Thymus (tissue), 11 donors: ENCODE results near the gene OSBPL9. TPM values are rescaled to one million over a fixed set of nuclear protein-coding genes. Genes with fewer than 3 reads are reported as not detected.
A peak's percentile ranks its signal among the peaks of the same experiment; 100 is the strongest.
"Not testable (repeated sequence)": the region's sequence is repeated elsewhere in the genome, so short reads cannot be mapped to it uniquely, and the experiment has no call there.

Experiments
- DNase-seq, 9 donors: peaks; one replicate each; pipeline ENCODE4 v3.0.0-alpha.2; 2013; ENCODE audit warnings: low spot score in 9 of 9, low read depth in 6 of 9, missing footprints in 1 of 9
- H3K27ac ChIP-seq, 2 donors: one replicate each; pipeline ENCODE4 v1.5.1; 2013; ENCODE audit warnings: control low read depth in 1 of 2, low read depth in 1 of 2, low read length in 1 of 2, mild to moderate bottlenecking in 1 of 2, moderate library complexity in 1 of 2
- H3K27me3 ChIP-seq, 2 donors: one replicate each; pipeline ENCODE4 v1.5.1; 2013; ENCODE audit warnings: low read length in 1 of 2; ENCODE audit not compliant: control insufficient read depth in 2 of 2, insufficient read depth in 1 of 2
- H3K36me3 ChIP-seq, 2 donors: one replicate each; pipeline ENCODE4 v1.5.1; 2013; ENCODE audit warnings: low read length in 1 of 2, mild to moderate bottlenecking in 1 of 2, moderate library complexity in 1 of 2; ENCODE audit not compliant: control insufficient read depth in 2 of 2, insufficient read depth in 2 of 2
- H3K4me1 ChIP-seq, 2 donors: one replicate each; pipeline ENCODE4 v1.5.1; 2013; ENCODE audit warnings: low read length in 2 of 2; ENCODE audit not compliant: control insufficient read depth in 2 of 2, insufficient read depth in 2 of 2
- H3K4me3 ChIP-seq, 2 donors: one replicate each; pipeline ENCODE4 v1.5.1; 2013; ENCODE audit warnings: low read length in 2 of 2, control low read depth in 1 of 2, mild to moderate bottlenecking in 1 of 2
- H3K9me3 ChIP-seq, 2 donors: one replicate each; pipeline ENCODE4 v1.5.1; 2013; ENCODE audit warnings: low read length in 1 of 2, mild to moderate bottlenecking in 1 of 2; ENCODE audit not compliant: control insufficient read depth in 2 of 2, insufficient read depth in 1 of 2
- WGBS: extraction: QIAGEN DNeasy Blood & Tissue Kit; methylation state at CpG from one replicate; pipeline ENCODE4 v1.1.7; 2013; 5-methylcytosine and 5-hydroxymethylcytosine counted together
- polyA plus RNA-seq: library from polyadenylated mRNA; stranded (reverse); fragments of 200-250 nt; gene quantifications from one replicate; pipeline ENCODE4 v1.2.3, GENCODE V29; 2013
- total RNA-seq: library from RNA; stranded (reverse); fragments of 120-200 nt; gene quantifications from one replicate; pipeline ENCODE4 v1.2.4, GENCODE V29; 2013
- donor health status: healthy.

The OSBPL9 gene
- total and polyA plus RNA-seq, 2 donors = 53.7 to 58.1 TPM

- Histone ChIP-seq H3K4me3 (no peak overlapping the region), H3K36me3 (no peaks in the 10 kb centered on the region), H3K9me3 (no peaks in the 10 kb centered on the region), H3K27me3 (no peaks in the 10 kb centered on the region), H3K4me1 (no peaks in the 10 kb centered on the region), H3K27ac (no peak overlapping the region)
- 98% methylated on average over 3 of the region's 3 CpGs for WGBS
- no peak for DNase-seq
These were observed 21.5 kb downstream of the OSBPL9 start for GRCh38 chr1:51638350-51638749.

GRCh38 chr1:51639694-51640093 lies 22.8 kb downstream of the OSBPL9 start:
- H3K9me3 ChIP-seq = no peaks in the 10 kb centered on the region
- H3K27me3 ChIP-seq = no peaks in the 10 kb centered on the region
- H3K36me3 ChIP-seq = no peaks in the 10 kb centered on the region
- H3K4me1 ChIP-seq = no peaks in the 10 kb centered on the region
- 98% methylated on average over 3 of the region's 3 CpGs for WGBS
- H3K27ac ChIP-seq = no peak overlapping the region
- no peak overlapping the region for H3K4me3 ChIP-seq
- no peak for DNase-seq

- WGBS = 98% methylated on average over 2 of the region's 2 CpGs
These were observed 24.2 kb downstream of the OSBPL9 start for GRCh38 chr1:51641096-51641495.

GRCh38 chr1:51642739-51643142 lies 25.8 kb downstream of the OSBPL9 start:
- H3K9me3 ChIP-seq = no peaks in the 10 kb centered on the region
- H3K36me3 ChIP-seq = no peaks in the 10 kb centered on the region
- peak overlapping the region in 1 of 2 donors; percentile 31 for H3K27ac ChIP-seq
- no peak for DNase-seq
- H3K27me3 ChIP-seq = no peaks in the 10 kb centered on the region
- H3K4me1 ChIP-seq = no peaks in the 10 kb centered on the region
- WGBS = 98% methylated on average over 1 of the region's 1 CpG
- no peak overlapping the region for H3K4me3 ChIP-seq

More at GRCh38 chr1:51641096-51641495, 24.2 kb downstream of the OSBPL9 start:
- Histone ChIP-seq H3K27ac (no peak overlapping the region), H3K27me3 (no peaks in the 10 kb centered on the region), H3K9me3 (no peaks in the 10 kb centered on the region), H3K4me3 (no peak overlapping the region), H3K36me3 (no peaks in the 10 kb centered on the region), H3K4me1 (no peaks in the 10 kb centered on the region)
- DNase-seq = no peak

GRCh38 chr1:51643362-51643761 lies 26.5 kb downstream of the OSBPL9 start:
- Histone ChIP-seq H3K36me3 (no peaks in the 10 kb centered on the region), H3K27ac (no peak overlapping the region), H3K4me1 (no peaks in the 10 kb centered on the region), H3K9me3 (no peaks in the 10 kb centered on the region), H3K27me3 (no peaks in the 10 kb centered on the region), H3K4me3 (no peak overlapping the region)
- WGBS = 97% methylated on average over 1 of the region's 1 CpG
- no peak for DNase-seq

GRCh38 chr1:51644020-51644419 lies 27.1 kb downstream of the OSBPL9 start:
- DNase-seq = no peak
- no peaks in the 10 kb centered on the region for H3K27me3 ChIP-seq
- H3K9me3 ChIP-seq = no peaks in the 10 kb centered on the region
- H3K36me3 ChIP-seq = no peaks in the 10 kb centered on the region
- WGBS = 98% methylated on average over 5 of the region's 5 CpGs
- no peaks in the 10 kb centered on the region for H3K4me1 ChIP-seq
- H3K27ac ChIP-seq = no peak overlapping the region
- H3K4me3 ChIP-seq = no peak overlapping the region

- no peak overlapping the region for H3K4me3 ChIP-seq
- H3K9me3 ChIP-seq = no peaks in the 10 kb centered on the region
- no peak for DNase-seq
- no peaks in the 10 kb centered on the region for H3K4me1 ChIP-seq
- 93% methylated on average over 10 of the region's 10 CpGs for WGBS
- H3K27me3 ChIP-seq = no peaks in the 10 kb centered on the region
- no peak overlapping the region for H3K27ac ChIP-seq
- no peaks in the 10 kb centered on the region for H3K36me3 ChIP-seq
These were observed 27.8 kb downstream of the OSBPL9 start for GRCh38 chr1:51644533-51645197.

- H3K27ac ChIP-seq, H3K4me3 ChIP-seq, DNase-seq, H3K27me3 ChIP-seq, H3K36me3 ChIP-seq, H3K9me3 ChIP-seq, H3K4me1 ChIP-seq: not testable (repeated sequence)
- WGBS = 98% methylated on average over 3 of the region's 3 CpGs
These were observed 29.7 kb downstream of the OSBPL9 start for GRCh38 chr1:51646592-51646991.

- Histone ChIP-seq H3K4me1 (no peaks in the 10 kb centered on the region), H3K9me3 (no peaks in the 10 kb centered on the region), H3K36me3 (no peaks in the 10 kb centered on the region), H3K4me3 (no peak overlapping the region), H3K27ac (peak overlapping the region in 1 of 2 donors; percentile 52), H3K27me3 (no peaks in the 10 kb centered on the region)
- 89% methylated on average over 6 of the region's 6 CpGs for WGBS
- DNase-seq = peak in 1 of 9 donors; percentile 2
These were observed 31.6 kb downstream of the OSBPL9 start for GRCh38 chr1:51648180-51649109.
